HG03558 (cell line): ENCODE results near the gene IL22RA1.

ENCODE experiments used
- ATAC-seq: cut with Tn5 transposase; IDR thresholded peaks from one replicate; pipeline ENCODE4 v1.9.1; 2021; ENCODE audit warnings: moderate number of reproducible peaks; ENCODE audit not compliant: unreplicated experiment; ENCODE audit errors: extremely low read depth

IL22RA1 gene

DNA sequence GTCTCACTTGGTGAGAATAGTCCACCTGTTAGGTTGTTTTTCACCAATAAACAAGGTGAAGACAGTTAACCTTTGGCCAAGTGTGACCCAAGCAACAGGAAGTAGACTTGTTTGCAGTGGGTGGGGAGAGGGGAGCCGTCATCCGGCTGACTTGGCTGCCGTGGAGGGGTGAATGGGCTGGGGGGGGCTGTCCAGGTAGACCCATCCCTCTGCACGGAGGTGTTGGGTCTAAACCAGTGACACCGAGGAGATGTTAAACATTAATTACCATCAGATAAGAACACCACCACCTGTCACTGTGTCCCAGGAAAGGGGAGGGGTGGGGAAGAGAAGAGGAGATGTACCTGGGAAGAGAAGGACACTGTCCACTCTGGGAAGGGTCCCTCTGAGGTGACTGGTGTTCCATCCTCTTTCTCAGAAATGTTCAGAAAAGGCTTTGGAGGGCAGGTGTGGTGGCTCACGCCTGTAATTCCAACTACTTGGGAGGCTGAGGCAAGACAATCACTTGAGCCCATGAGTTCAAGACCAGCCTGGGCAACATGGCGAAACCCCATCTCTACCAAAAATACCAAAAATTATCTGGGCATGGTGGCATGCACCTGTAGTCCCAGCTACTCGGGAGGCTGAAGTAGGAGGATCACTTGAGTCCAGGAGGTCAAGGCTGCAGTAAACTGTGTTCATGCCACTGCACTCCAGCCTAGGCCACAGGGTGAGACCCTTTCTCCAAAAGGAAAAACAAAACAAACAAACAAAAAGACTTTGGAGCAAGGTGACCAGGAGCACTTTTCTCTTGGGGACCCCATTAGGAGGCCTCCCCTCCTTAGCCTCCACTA lies 24.3 kb downstream of the IL22RA1 start:
- ATAC-seq = no peak

DNA sequence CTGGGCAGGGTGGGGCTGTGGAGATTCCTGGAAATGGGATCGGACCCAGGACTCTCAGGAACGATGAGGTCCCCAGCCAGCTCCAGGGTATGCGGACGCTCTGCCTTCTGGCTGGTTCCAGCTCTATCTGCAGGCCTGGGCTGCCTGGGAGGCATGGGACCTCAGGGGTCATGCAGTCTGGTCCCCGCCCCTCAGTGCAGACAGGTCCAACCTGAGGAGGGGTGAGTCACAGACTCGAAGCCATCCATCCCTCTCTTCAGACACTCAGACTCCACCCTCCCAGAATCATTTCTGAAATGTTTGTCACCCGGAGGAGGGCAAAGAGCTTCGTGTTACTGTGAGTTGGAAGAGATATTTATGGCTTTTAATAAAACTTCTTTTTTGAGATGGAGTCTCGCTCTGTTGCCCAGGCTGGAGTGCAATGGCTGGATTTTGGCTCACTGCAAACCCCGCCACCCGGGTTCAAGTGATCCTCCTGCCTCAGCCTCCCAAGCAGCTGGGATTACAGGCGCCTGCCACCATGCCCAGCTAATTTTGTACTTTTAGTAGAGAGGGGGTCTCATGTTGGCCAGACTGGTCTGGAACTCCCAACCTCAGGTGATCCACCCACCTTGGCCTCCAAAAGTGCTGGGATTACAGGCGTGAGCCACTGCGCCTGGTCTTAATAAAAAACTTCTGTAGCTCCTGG lies 25.1 kb downstream of the IL22RA1 start:
- ATAC-seq = no peak

DNA sequence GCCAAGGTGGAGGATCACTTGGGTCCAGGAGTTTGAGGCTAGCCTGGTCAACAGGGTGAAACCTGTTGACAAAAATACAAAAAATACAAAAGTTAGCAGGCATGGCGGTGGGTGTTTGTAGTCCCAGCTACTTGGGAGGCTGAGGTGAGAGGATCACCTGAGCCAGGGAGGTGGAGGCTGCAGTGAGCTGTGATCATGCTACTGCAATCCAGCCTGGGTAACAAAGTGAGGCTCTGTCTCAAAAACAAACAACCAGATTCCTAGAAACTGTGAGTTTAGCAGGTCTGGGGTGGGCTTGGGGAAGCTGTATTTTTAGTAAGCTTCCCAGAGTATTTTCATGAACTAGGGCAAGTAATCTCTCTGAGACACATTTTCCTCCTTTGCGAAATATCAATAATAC lies 25.8 kb downstream of the IL22RA1 start:
- ATAC-seq = no peak

DNA sequence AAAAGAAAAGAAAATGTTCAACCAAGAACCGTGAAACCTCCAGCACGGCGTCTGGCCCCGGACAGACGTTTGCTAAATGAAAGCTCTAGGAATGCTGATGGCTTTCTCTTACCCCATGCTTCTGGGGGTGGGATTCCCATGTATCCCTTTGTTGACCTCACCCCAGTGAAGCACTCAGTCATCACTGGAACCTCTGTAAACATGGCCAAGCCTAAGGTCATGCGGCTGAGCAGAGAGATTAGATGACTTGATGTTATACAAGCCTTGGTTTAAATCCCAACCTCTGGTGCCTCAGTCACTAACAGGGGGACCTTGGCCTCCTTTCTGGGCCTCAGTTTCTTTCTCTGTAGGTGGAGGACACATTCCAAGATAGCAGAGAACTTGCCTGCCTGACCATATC lies 28.2 kb downstream of the IL22RA1 start:
- no peak for ATAC-seq

DNA sequence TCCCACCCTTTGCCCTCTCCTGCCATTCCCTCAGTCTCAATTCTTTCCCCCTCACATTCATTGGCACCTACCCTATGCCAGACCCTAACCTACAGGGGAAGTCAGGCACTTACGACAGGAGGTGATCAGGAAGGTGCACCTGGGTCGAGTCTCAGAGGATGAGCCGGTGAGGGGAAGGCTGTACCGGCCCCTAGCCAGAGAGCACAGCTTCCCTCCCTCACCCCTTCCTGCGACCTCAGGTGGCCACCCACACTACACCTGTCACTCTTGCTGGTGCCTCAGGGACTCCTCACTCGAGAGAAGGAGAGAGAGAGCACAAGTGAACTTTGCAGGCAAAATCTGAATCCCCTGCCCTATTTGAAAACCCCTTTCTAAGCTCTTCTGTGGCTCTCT lies 29.3 kb downstream of the IL22RA1 start:
- no peak for ATAC-seq

DNA sequence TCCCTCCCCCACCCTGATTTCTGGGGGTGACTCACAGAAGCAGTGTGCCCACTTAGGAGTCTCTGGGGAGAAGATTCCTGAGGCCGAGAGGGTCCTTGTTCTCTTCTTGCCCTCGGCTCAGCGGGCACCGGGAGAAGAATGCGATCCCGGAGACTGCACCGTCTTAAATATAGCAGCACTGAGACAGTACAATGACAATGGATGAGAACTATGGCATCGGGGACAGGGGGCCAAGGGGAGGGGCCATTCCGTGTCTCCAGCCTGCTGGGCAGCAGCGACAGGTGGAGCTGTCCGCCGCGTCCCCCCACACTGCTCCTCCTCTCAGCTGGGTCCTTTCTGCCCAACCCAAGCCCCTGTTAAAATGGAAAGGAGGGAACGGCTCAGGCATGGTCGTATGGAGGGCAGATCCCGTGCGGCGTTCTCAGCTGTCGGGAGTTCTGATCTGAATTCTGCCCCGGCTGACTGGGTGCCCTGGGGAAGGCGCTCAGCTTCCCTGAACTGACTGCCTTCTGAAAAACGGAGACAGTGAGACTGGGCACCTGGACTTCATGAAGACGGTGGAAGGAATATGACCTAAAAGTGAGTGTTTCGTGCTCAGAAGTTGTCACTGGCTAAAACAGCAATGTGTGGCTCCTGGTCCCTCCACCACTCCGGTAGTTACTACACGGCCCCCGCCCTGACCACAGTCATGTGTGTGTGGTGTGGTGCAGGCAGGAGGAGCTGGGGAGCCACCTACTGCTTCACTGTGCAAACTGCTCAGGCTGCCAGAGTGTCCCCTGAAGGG lies 30.8 kb downstream of the IL22RA1 start, which contains the start of gene MYOM3:
MYOM3 (minus strand) TSS at position 140 of the 784 bp plus-strand sequence. CDS start 3,499 bp downstream, outside the sequence.
- ATAC-seq = no peak

DNA sequence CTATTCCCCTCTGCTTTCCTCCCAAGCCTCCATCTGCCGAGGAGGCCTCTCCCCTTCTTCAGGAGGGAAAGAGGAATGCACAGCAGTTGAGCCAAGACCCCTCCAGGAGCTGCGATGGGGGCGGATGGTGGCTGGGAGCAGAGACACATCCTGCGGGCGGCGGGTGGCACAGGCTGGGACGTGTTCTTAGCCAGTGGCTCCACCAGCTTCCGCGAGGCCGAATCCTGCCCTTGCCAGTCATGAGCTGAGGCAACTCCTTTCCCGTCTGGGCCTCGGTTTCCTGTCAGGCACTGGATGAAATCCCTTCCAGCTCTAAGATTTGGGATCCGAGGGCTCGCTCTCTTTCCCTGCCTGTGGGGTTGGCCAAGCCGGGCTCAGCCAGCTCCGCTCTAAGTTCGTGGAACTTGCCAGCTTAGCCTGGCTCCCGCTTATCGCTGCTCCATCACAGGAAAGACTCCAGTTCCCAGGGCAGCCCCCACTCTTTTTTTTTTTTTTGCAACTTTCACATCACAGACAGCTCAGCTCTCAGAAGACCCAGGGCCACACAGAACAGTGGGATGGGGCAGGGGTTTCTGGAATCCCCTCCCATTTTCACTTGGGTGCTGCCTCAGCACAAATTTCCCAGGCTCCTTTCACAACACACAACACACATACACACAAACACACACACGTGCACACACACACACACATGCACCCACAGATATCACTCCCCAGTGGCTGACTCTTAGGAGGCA lies 31.5 kb downstream of the IL22RA1 start:
- ATAC-seq = no peak

DNA sequence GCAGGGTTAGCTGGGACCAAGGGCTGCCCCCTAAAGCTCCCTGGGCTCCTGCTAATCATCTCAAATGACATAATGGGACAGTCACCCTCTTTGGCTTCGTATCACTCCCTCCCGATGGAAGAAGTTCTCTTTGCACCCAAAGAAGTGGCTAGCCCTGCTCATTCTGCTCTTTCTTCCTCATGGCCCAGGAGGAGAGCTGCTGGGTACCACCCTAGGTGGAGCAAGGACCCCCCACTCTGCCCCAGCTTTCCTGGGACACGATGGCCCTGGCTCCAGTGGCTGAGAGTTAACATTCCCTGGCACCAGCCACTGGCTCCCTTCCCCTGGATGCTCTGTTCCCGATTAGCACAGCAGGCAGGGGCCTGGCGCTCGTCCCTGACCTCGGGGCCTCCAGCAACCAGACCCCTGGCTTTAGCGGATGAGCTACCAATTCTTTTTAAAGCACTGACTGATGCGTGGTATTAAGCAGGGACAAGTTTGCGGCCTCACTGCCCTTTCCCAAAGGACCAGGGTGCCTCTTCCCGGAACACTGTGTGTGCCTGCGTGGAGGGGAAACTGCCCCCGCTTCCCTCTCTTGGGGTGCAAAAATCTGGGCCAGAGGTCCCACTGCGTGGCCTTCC lies 32.2 kb downstream of the IL22RA1 start:
- ATAC-seq = no peak

DNA sequence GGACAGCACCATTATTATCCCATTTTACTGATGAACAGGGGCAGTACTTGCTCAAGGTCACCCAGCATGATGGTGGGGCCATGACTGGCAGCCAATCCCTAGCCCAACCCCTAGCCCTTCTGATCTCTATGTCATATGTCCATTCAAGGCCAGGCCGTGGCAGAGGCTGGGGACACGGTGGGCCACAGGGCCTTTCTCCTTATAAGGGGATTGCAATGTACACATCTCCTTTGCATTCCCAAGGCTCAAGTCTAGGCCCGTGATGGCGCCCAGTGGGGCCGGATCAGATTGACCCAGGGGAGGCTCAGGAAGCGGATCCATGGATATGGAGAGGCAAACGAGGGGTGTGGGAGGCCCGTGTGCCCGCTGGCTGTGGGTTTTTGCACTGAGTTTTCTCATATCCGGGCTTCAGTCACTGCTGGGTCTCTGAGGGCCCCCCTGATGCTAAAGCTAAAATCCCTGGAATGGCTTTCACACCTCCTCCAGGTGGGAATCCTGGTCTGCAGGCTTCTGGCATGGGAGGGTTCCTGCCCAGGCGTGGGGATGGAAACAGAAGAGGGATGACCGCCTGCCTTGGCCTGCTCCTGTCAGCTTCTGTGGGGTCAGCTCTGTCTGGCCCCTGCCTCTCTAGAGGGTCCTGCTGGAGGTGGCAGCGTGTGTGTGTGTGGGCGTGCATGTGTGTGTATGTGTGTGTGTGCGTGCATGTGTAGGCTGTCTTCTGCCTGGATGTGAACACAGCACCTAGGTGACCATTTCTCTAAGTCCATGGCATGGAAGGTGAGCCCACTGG lies 33.1 kb downstream of the IL22RA1 start:
- no peak for ATAC-seq

DNA sequence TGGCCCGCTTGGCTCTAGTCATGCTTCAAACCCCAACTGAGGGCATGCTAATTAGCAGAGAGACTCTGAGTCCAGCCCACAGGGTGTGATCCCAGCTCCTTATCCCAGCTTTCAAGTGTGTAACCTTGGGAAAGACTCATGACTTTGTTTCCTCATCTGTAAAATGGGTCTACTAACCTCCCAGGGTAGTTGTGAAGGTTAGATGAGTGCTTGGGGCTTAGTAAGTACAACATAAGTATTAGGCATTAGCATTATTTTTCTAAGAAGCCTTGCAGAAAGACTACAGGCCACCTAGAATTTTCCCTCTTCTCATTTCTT lies 33.8 kb downstream of the IL22RA1 start:
- no peak for ATAC-seq

DNA sequence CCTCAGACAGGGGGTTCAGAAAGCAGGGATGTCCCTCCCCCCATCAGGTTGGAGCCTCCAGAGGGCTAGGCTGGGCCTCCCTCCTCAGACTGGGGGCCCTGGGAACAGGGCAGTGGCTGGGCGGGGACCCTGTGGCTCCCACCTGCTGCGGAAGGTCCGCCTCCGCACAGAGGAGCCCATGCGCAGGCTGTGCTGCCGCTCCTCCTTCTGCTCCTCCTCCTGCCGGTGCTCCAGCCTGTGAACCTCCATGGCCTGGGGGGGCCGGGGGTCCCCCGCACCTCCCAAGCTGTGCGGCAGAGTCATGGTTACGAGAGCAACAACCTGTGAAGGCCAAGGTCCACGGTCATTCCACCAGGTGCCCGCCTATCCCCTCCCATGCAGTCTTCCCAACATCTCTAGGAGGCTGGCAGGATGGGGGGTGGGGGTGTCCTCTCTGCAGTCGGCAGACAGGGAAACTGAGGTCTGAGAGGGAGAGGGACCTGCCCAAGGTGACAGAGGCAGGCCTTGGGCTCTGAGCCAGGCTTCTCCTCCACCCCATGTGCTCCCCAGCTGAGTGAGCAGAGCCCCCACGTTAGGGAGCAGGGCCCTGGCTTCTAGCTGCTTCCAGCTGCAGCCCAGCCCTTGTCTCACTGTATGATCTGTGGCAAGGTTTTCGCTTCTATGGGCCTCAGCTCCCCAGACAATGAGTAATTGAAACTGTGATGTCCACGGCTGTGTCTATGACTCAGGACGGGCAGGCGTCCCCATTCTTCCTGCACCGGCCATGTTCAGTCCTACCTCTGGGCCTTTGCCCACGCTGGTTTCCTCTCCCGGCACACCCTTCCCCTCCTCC lies 34.4 kb downstream of the IL22RA1 start:
- ATAC-seq = no peak

DNA sequence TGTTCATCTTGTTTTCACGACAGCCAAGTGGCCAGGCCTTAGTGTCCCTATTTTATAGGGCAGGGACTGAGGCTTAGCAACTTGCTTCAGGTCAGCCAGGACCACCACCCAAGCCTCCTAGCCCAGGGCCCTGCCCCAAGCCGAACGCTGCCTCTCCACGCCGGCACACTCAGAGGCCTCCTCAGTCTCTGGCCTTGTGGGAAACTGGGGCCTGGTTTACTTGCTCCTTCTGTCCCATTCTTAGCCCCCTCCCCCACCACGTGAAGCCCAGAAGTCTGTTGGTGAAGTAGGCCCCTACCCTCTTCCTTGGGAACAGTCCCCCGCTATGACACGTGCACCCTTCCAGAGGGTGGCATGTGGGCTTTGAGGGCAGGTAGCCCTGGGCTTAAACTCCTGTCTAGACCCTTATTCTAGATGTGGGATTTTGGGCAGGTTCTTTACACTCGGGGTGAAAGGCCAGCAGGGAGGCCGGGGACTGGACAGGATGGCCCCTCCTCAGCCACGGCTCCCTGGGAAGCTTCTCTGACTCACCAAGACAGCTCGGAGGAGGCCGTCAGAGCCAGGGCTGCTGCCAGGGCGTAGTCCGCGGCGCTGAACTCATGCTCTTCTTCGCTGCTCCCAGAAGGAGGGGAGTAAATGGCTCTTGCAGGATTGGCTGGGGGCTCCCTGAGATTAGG lies 35.3 kb downstream of the IL22RA1 start:
- no peak for ATAC-seq

DNA sequence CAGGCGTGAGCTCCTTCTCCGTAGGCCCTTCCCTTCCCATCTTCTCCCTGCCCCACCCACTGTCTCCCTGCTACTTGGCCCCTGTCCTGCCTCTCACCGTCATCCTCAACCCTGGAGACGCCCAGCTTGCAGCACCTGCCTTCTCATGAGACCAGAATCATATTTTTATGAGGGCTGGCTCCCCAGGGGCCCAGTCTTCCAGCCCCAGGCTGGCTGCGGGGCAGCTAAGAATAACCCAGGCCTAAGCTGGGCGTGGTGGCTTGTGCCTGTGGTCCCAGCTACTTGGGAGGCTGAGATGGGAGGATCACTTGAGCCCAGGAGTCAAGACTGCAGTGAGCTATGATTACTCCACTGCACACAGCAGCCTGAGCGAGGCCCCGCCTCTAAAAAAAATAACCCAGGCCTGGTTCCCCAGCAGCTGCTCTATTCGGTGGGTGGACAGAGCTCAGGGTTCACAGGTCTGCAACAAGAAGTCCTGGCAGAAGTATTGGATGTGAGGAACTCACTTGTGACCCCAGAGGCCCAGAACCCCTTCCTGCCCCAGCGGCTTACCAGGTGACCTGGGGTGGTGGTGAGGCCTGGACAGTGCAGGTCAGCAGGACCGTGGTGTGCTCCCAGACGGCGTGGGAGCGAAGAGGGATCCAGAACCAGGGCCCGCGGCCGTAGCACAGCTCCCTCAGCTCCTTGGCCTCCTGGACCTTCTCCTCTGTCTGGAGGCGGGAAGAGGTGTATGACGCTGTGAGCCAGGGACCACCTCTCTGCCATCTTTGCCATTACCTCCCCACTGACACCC lies 37.4 kb downstream of the IL22RA1 start:
- ATAC-seq = no peak

DNA sequence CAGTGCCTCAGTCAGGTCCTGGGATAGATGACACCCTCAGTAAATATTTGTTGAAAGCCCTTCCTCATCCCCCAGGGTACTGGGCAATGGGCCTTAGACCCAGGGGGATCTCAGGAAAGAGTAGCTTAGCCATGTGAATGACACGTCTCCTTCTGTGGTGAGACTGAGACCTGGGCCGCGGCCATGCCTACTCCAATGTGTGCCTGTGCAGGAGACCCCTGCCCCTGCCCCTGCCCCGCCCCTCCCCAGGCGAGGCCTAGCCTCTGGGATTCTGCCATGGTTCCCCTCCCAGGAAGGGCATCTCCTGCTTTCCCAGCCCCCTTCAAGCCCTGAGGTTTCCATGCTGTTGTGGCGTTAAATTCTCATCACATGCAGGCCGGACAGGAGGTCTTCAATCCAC lies 38.1 kb downstream of the IL22RA1 start:
- no peak for ATAC-seq

DNA sequence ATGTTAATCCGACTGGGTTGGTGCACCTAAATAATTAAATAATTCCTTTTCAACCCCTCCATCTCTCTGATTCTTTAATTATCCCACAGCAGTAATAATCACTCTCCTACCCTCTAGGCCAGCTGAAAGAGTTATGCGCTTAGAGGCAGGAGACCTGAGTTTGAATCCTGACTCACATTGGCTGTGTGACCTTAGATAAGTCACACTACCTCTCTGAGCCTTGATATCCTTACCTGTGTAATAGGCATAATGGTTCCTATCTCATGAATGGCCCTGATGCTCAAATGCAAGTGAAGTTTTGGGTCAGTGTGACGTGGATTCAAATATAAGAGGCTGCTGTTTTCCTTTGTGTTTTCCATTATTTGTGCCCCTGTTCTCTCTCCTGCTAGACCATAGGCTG lies 39.1 kb downstream of the IL22RA1 start:
- ATAC-seq = no peak

DNA sequence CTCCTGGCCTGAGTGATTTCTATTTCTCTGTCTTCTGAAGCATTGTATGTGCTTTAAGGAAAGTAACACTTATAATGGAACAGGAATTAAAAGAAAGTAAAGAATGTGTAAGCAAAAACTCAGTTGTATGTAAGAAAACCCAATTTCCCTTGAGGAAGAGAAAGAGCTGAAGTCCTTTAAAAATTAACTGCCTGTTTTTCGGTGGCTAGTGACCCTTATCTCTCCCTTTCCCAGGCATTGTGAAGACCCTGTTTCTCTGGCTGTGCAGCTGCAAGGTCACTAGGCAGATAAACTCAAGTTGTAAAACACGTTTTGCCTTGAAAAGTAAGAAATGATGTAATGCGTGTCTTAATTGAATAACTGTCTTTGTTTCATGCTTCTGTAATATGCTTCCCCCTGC lies 39.5 kb downstream of the IL22RA1 start:
- ATAC-seq = no peak

DNA sequence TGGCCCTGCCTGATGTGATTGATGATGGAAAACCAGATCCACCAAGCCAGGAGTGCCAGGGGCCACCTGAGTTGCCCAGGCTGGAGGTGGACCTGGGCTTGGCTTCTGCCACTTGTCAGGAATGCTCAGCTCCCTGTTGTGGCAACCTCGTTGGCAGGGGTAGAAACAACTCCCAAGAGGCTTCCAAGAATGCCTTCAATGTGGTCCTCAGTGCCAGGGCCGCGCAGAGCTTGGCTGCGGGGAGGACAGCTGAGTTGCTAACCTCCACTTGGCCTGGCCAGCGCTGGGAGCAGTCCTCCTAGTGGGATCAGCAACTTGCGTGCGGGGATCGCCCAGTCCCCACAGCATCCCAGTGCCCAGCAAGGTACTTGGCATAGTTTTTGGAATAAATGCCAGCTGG lies 40.0 kb downstream of the IL22RA1 start:
- ATAC-seq = no peak
